ENCODE data around the gene PPP6R3.
"Not testable (repeated sequence)": the region's sequence is repeated elsewhere in the genome, so short reads cannot be mapped to it uniquely, and the experiment has no call there.

PPP6R3 gene

GRCh38 chr11:68457216-68457897, 3.2 kb upstream of the PPP6R3 start:
- DNase-seq (ENCODE audit: low read depth), result no peak

GRCh38 chr11:68457898-68458249, 2.7 kb upstream of the PPP6R3 start:
- DNase-seq (ENCODE audit: low read depth), result no peak

GRCh38 chr11:68458340-68458739, 2.2 kb upstream of the PPP6R3 start:
- DNase-seq (ENCODE audit: low read depth), result not testable (repeated sequence)

GRCh38 chr11:68459886-68460740, 439 bp upstream of the PPP6R3 start:
- peak; percentile 91 for DNase-seq (ENCODE audit: low read depth)

GRCh38 chr11:68461575-68461917, 994 bp downstream of the PPP6R3 start:
- DNase-seq (ENCODE audit: low read depth), result no peak

GRCh38 chr11:68463714-68464113, 3.2 kb downstream of the PPP6R3 start:
- DNase-seq (ENCODE audit: low read depth), result no peak

GRCh38 chr11:68467201-68467834, 6.8 kb downstream of the PPP6R3 start:
- DNase-seq (ENCODE audit: low read depth), result no peak

GRCh38 chr11:68468217-68468828, 7.8 kb downstream of the PPP6R3 start:
- DNase-seq (ENCODE audit: low read depth), result no peak

GRCh38 chr11:68469122-68469521, 8.6 kb downstream of the PPP6R3 start:
- DNase-seq (ENCODE audit: low read depth), result no peak

GRCh38 chr11:68469642-68470041, 9.1 kb downstream of the PPP6R3 start:
- no peak for DNase-seq (ENCODE audit: low read depth)

- no peak for DNase-seq (ENCODE audit: low read depth)
These were observed 9.8 kb downstream of the PPP6R3 start for GRCh38 chr11:68470304-68470811.

- DNase-seq (ENCODE audit: low read depth), result peak; percentile 33
These were observed 11.1 kb downstream of the PPP6R3 start for GRCh38 chr11:68471360-68472340.

- no peak for DNase-seq (ENCODE audit: low read depth)
These were observed 12.2 kb downstream of the PPP6R3 start for GRCh38 chr11:68472778-68473177.

- DNase-seq (ENCODE audit: low read depth), result no peak
These were observed 13.1 kb downstream of the PPP6R3 start for GRCh38 chr11:68473693-68474092.

- not testable (repeated sequence) for DNase-seq (ENCODE audit: low read depth)
These were observed 15.1 kb downstream of the PPP6R3 start for GRCh38 chr11:68475626-68476025.

- DNase-seq (ENCODE audit: low read depth), result no peak
These were observed 18.8 kb downstream of the PPP6R3 start for GRCh38 chr11:68479390-68479789.

- DNase-seq (ENCODE audit: low read depth), result no peak
These were observed 19.6 kb downstream of the PPP6R3 start for GRCh38 chr11:68480193-68480592.

- no peak for DNase-seq (ENCODE audit: low read depth)
These were observed 20.4 kb downstream of the PPP6R3 start for GRCh38 chr11:68480852-68481510.

GRCh38 chr11:68481579-68482240, 21.2 kb downstream of the PPP6R3 start:
- no peak for DNase-seq (ENCODE audit: low read depth)

- DNase-seq (ENCODE audit: low read depth), result no peak
These were observed 28.1 kb downstream of the PPP6R3 start for GRCh38 chr11:68488623-68489022.
